WERI-Rb-1 (cell line): Measurements from ENCODE around the gene HOXA11.

ENCODE experiments used
- DNase-seq: peaks from one replicate; pipeline ENCODE4 v3.0.0-alpha.2; 2020
- H3K27ac ChIP-seq: fragments of 250-450 bp; sonication (Bioruptor Pico); 2 replicates; pipeline ENCODE4 v1.5.1; 2020; ENCODE audit warnings: mild to moderate bottlenecking, moderate library complexity
- H3K27me3 ChIP-seq: fragments of 250-450 bp; sonication (Bioruptor Pico); 2 replicates; pipeline ENCODE4 v1.5.1; 2021; ENCODE audit warnings: mild to moderate bottlenecking, low read depth, moderate library complexity; ENCODE audit not compliant: insufficient read depth, severe bottlenecking
- H3K36me3 ChIP-seq: fragments of 250-450 bp; sonication (Bioruptor Pico); 2 replicates; pipeline ENCODE4 v1.5.1; 2020; ENCODE audit warnings: mild to moderate bottlenecking, moderate library complexity
- H3K4me3 ChIP-seq: 2 replicates; pipeline ENCODE4 v1.5.1; 2011; ENCODE audit warnings: low read depth, mild to moderate bottlenecking, control low read depth, low read length
- H3K9me3 ChIP-seq: fragments of 250-450 bp; sonication (Bioruptor Pico); 2 replicates; pipeline ENCODE4 v1.5.1; 2021; ENCODE audit warnings: mild to moderate bottlenecking, moderate library complexity; ENCODE audit not compliant: severe bottlenecking
- CTCF ChIP-seq: IDR thresholded peaks from 2 replicates; pipeline ENCODE4 v1.5.1; 2011; ENCODE audit warnings: low read depth, mild to moderate bottlenecking, control low read depth, inconsistent platforms, low read length

HOXA11 gene

GRCh38 chr7:27141923-27142579, 43.0 kb downstream of the HOXA11 start:
- Histone ChIP-seq H3K27ac (no peak overlapping the region), H3K36me3 (no peaks in the 10 kb centered on the region), H3K4me3 (peak overlapping the region; percentile 56; the same call in 1 of the 2 replicates), H3K9me3 (no peaks in the 10 kb centered on the region), H3K27me3 (peaks cover 50% of the 10 kb centered on the region)
- TF ChIP-seq CTCF = no peak
- no peak for DNase-seq

GRCh38 chr7:27141137-27141922, 43.7 kb downstream of the HOXA11 start:
- TF ChIP-seq CTCF = no peak
- no peaks in the 10 kb centered on the region for H3K36me3 ChIP-seq
- no peak overlapping the region for H3K4me3 ChIP-seq
- DNase-seq = no peak
- H3K27ac ChIP-seq = no peak overlapping the region
- no peaks in the 10 kb centered on the region for H3K9me3 ChIP-seq
- peaks cover 55% of the 10 kb centered on the region for H3K27me3 ChIP-seq

DNA sequence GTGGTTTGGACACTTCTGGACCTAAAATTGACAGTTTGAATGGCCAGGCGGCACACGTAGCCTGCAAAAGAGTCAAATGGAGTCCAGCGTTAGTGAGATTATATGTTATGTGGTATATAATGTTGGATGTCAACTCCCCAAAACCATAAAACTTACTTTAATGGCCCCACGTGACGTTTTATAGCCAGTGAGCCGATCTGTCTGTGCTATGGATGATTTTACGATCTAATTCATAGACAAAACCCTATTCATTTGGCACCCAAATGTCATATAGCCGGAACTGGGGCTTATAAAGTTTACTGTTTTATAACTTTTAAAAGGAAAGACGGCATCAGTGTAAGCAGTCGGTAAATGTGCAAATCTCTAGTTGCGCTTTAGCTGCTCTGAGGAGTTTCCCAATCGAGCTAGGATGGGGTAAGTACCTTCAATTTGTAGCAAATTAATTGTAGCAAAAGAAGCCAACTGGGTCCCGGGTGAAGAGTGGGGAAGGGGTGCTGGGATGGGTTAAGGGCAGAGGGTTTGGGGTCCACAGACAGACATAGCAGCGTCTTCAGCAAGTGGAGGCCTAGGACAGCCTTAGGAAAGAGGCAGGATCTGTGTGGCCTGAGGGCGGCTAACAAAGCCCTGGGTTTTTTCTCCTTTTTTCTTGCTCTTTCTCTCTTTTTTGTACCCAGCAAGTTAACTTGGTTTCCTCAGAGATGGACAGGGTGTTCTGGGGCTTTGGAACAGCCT, 44.7 kb downstream of the HOXA11 start:
- Histone ChIP-seq H3K9me3 (no peaks in the 10 kb centered on the region), H3K4me3 (no peak overlapping the region), H3K36me3 (no peaks in the 10 kb centered on the region), H3K27ac (no peak overlapping the region), H3K27me3 (peaks cover 58% of the 10 kb centered on the region)
- no peak for TF ChIP-seq CTCF
- DNase-seq = no peak

DNA sequence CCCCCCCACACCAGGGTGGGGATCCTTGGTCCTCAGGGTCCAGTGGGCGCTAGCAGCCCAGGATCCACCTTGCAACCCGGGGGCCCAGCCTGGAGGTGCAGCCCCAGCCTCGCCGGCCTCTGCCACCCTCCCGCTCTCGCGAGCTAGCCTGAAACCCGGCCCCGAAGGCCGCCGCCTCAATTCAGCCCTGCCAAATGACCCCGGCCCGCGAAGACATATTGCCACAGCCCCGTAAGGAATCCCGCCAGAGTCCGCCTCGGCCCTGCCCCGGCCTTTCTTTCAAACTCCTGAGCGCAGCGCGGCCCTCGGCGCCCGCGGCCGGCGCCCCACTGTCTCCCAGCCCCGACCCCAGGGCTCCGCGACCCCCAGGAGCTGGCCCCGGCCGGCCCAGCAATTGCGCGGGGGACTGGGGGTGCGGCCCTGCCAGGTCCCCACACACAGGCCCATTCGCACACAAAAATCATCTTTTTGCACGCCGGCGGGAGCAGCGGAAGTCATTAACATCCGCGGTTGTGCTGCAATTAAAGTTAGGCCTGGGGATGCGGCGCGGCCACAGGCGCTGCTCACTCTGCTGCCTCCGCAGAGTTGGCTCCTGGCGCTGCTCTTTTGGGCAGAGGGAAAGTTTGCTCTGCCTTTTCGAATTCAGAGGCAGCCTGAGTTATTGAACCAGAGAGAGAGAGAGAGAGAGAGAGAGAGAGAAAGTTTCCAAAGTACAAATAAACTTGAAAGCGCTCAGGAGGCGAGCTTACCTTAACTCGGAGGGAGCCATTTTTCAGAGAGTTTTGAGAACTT, 45.5 kb downstream of the HOXA11 start:
- peaks cover 54% of the 10 kb centered on the region for H3K27me3 ChIP-seq
- H3K4me3 ChIP-seq = no peak overlapping the region

DNA sequence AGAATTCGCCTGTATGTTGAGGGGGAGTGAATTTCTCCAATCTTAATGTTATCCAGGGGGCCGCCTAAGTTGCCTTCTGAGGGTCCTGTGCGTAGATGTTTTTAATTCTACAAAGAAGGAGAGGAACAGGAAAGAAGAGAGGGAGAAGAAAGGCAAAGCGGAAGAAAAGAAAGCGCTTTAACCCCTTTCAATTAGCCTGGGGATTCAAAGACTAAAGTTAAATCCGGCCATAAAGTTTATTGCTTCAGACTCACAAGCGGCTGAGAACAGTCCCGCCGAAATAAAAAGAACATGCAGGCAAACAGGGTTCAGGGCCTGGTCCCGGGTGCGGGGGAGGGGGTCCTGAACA, 46.1 kb downstream of the HOXA11 start:
- Histone ChIP-seq H3K36me3 (no peaks in the 10 kb centered on the region), H3K27me3 (peaks cover 54% of the 10 kb centered on the region), H3K27ac (no peak overlapping the region), H3K9me3 (no peaks in the 10 kb centered on the region), H3K4me3 (no peak overlapping the region)
- DNase-seq = no peak
- TF ChIP-seq CTCF = no peak

More for the DNA sequence above, 45.5 kb downstream of the HOXA11 start:
- no peak for DNase-seq
- no peak for TF ChIP-seq CTCF
- Histone ChIP-seq H3K9me3 (no peaks in the 10 kb centered on the region), H3K27ac (no peak overlapping the region), H3K36me3 (no peaks in the 10 kb centered on the region)
